HPDE6-E6E7 (cell line): Measurements from ENCODE around the gene AFG1L.
A peak's percentile ranks its signal among the peaks of the same experiment; 100 is the strongest.
"Not testable (repeated sequence)": the region's sequence is repeated elsewhere in the genome, so short reads cannot be mapped to it uniquely, and the experiment has no call there.

ENCODE experiments used
- DNase-seq: peaks from one replicate; pipeline ENCODE4 v3.0.0; 2011; ENCODE audit warnings: missing footprints; ENCODE audit errors: extremely low spot score

Gene AFG1L

DNA sequence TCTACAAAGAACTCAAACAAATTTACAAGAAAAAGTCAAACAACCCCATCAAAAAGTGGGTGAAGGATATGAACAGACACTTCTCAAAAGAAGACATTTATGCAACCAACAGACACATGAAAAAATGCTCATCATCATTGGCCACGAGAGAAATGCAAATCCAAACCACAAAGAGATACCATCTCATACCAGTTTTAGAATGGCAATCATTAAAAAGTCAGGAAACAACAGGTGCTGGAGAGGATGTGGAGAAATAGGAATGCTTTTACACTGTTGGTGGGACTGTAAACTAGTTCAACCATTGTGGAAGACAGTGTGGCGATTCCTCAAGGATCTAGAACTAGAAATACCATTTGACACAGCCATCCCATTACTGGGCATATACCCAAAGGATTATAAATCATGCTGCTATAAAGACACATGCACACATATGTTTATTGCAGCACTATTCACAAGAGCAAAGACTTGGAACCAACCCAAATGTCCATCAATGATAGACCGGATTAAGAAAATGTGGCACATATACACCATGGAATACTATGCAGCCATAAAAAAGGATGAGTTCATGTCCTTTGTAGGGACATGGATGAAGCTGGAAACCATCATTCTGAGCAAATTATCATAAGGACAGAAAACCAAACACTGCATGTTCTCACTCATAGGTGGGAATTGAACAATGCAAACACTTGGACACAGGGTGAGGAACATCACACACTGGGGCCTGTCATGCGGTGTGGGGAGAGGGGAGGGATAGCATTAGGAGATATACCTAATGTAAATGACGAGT, 121.4 kb downstream of the AFG1L start:
- DNase-seq: not testable (repeated sequence)

- DNase-seq: no peak
Measured at GRCh38 chr6:108417027-108417426, 122.2 kb downstream of the AFG1L start.

GRCh38 chr6:108419474-108419873, 124.6 kb downstream of the AFG1L start:
- no peak for DNase-seq

GRCh38 chr6:108419934-108420609, 125.2 kb downstream of the AFG1L start:
- no peak for DNase-seq

DNA sequence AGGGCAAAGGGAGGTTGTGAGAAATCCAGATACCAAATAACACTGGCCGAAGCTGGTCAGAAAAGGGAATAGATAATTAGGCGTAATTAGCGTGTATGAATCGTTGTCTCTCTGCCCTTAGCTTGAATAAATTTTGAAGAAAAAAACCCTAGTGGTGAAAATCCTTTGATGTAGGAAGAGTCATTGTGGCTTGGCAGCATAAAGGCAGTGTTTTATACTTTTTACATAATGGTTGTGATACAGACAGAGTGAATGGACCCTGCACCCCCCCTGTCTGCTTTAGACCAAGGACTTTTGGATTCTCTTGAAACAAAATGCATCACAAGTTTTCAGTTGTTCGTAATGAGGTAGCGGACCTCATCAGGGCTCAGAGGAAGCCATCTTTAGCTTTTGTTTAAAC, 126.5 kb downstream of the AFG1L start:
- no peak for DNase-seq

- no peak for DNase-seq
Measured at GRCh38 chr6:108423982-108424705, 129.3 kb downstream of the AFG1L start.

DNA sequence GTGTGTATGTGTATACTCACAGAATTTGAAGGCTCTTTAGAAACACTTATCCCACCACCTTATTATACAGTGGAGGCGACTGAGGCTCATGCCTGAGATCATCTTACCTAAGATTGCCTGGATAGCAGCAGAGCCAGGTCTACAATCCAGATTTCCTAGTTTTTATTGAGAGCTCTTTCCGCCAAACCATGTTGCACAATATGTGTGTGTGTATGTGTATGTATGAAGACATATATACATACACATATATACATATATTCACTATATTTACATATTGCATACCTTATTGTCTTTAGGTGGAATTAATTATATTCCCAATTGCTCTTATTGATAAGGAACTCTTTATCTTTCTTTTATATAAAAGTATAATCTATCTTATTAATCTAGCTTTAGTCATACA, 130.6 kb downstream of the AFG1L start:
- no peak for DNase-seq

GRCh38 chr6:108432143-108432542, 137.3 kb downstream of the AFG1L start:
- no peak for DNase-seq

DNA sequence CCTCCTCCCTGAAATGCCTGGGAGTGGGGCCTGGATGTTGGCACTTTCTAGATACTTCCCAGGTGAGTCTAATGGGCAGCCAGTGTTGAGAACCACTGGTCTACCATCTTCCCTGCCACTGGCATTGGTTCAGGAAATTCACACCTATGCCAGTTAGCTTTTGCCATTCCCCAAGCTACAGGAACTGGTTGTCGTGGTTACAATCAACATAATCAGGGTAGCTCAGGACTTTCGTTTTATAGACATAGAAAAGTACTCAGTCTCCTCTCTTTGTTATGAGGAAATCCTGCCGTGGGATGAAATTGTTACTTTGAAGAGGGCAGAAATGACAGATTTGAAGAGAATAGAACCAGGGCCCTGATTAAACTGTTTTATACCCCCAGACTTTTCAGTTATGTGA, 137.9 kb downstream of the AFG1L start:
- no peak for DNase-seq

- no peak for DNase-seq
Measured at GRCh38 chr6:108434222-108434621, 139.4 kb downstream of the AFG1L start.

- no peak for DNase-seq
Measured at GRCh38 chr6:108435391-108435790, 140.5 kb downstream of the AFG1L start.

GRCh38 chr6:108436771-108437170, 141.9 kb downstream of the AFG1L start:
- no peak for DNase-seq

DNA sequence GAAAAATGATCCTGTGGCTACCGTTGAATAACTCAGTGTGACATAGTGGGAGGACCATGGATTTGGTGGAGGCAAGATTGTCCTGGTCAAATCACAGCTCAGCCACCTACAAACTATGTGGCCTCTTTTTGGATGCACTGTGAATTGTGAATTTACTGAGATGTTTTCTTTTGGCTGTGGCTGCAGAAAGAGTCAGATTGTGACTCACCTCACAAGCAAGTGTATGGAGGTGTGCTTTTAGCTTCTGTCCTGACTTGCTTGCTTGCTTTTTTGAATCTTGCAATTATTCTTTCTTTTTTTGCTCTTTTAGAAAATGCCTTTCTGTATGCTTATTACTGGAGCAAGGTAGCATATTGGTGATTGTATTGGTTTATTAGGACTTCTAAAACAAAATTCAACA, 143.0 kb downstream of the AFG1L start:
- peak; percentile 35 for DNase-seq

DNA sequence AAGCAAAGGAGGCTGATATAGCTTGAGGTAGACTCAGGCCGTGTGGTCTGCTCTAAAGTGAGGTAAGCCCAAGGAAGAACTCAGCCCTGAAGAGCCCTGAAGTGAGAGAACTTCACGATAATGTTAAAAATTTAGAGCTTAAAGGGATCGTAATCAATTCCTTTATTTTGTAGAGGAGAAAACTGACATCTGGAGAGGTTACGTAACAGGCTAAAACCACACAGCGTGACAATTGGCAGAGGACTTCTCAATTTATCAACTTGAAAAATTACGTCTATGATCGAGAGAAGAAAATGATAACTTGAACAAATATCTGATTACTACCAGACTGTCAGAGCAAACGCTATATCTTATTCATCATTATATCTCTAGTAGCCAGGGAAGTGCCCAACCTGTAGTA, 144.1 kb downstream of the AFG1L start:
- no peak for DNase-seq

- no peak for DNase-seq
Measured at GRCh38 chr6:108441141-108441540, 146.3 kb downstream of the AFG1L start.

DNA sequence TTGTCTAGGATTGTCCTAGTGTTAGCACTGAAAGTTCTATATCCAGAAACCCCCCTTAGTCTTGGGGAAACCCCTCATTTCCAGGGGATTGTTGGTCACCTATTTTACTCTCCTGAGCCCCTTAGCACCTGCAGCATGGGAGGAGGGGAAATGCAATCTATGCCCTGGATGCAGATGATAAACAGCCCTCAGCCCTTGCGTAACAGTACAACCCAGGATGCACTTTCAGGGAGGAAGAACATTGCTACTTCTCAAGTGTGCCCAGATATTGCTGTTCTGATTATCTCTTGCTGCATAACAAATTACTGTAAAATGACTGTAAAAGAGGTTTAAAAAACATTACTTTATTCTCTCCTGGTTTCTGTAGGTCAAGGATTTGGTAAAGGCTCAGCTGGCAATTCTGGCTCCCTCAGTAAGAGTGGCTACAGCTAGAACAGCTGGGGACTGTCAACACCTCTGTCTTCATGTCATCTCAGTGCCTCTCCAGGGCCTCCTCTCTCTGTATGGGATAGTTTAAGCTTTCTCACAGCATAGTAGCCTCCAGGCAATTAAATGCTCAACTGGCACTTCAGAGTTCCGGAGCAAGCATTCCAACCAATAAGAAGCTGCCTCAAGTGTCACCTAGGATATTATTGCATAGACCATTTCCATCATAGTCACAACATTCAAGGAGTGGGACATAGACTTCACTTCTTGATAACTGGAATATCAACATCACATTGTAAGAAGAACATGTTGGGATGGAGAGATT, 148.1 kb downstream of the AFG1L start:
- no peak for DNase-seq

DNA sequence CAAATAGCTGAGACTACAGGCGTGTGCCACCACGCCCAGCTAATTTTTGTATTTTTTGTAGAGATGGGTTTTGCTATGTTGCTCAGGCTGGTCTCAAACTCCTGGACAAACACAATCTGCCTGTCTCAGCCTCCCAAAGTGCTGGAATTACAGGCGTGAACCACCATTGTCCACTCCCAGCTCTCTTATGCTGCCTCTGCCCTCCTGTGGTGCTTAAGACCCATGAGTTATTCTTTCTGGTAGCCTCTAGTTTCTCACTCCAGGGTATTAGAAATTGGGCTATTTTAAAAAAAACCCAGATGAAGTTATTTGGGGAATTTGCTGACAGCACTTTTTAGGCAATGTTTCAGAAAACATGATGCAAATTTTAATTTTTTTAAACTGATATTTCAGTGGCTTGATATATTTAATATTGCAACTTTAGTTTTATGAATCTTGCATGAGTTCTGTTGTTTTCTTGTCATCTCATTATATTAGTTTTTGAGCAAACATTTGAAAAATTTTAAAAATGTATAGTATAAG, 151.8 kb downstream of the AFG1L start:
- DNase-seq: no peak

DNA sequence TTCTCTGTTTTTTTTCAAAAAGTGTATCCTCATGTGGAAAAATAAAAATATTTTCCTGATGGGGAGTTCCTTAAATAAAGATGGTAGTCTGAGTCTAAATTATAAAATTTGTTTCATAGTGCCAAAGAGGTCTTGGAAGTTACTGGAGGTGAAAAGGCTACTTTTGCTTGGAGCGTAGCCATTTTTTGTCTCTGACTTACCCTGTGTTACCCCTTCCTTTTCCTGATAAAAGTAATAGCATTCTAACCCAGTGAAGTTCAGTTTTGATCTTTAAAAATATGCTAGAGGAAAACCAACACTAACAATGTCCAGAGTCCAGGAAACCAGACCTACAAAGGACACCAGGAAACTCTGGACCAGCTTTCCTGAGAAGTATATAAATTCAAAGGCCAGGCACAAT, 153.6 kb downstream of the AFG1L start:
- no peak for DNase-seq

DNA sequence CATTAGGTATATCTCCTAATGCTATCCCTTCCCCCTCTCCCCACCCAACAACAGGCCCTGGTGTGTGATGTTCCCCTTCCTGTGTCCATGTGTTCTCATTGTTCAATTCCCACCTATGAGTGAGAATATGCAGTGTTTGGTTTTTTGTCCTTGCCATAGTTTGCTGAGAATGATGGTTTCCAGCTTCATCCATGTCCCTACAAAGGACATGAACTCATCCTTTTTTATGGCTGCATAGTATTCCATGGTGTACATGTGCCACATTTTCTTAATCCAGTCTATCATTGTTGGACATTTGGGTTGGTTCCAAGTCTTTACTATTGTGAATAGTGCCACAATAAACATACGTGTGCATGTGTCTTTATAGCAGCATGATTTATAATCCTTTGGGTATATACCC, 154.9 kb downstream of the AFG1L start:
- DNase-seq: not testable (repeated sequence)

GRCh38 chr6:108451816-108452215, 157.0 kb downstream of the AFG1L start:
- no peak for DNase-seq

GRCh38 chr6:108452711-108453195, 157.9 kb downstream of the AFG1L start:
- DNase-seq: no peak
